SK-N-SH (cell line): ENCODE results near the gene CUBN. TPM values are rescaled to one million over a fixed set of nuclear protein-coding genes. Genes with fewer than 3 reads are reported as not detected.

Experiments used
- CTCF ChIA-PET: fragments of 300-600, 350-600 bp; formaldehyde crosslinking; extraction: SDS; loops from one replicate; lab custom pipeline; 2021; lab: Yijun Ruan, JAX
- POLR2A ChIA-PET: fragments of 350-600 bp; sonication (Branson Sonifier 250); formaldehyde crosslinking; extraction: SDS; loops from one replicate; lab custom pipeline; 2020; ENCODE audit warnings: antibody characterized with exemption, inconsistent platforms; lab: Yijun Ruan, JAX
- DNase-seq: peaks from one replicate; pipeline ENCODE4 v3.0.0; 2012
- H2AFZ ChIP-seq: fragments of 200-600 bp; sonication (generic); 2 replicates; pipeline ENCODE4 v1.8.1; 2016; ENCODE audit warnings: antibody characterized with exemption, mild to moderate bottlenecking, low read depth
- H3F3A ChIP-seq: fragments of 200-600 bp; sonication (generic); replicated peaks from 2 replicates; pipeline ENCODE3; 2016; ENCODE audit warnings: antibody characterized with exemption, mild to moderate bottlenecking; ENCODE audit not compliant: insufficient read depth
- H3K27ac ChIP-seq, 2 experiments: fragments of 200-500 bp in 1 of 2; fragments of 200-600 bp in 1 of 2; sonication (Bioruptor generic) in 1 of 2; sonication (generic), shearing (Covaris generic) in 1 of 2; 2 replicates each; pipeline versions ENCODE4 v1.5.1 to v1.6.1; 2014 to 2016; ENCODE audit warnings: low read depth in 2 of 2, inconsistent platforms in 1 of 2, low read length in 1 of 2, mild to moderate bottlenecking in 1 of 2, mixed read lengths in 1 of 2
- H3K27me3 ChIP-seq: fragments of 200-600 bp; sonication (generic), shearing (Covaris generic); 2 replicates; pipeline ENCODE4 v1.6.1; 2016; ENCODE audit warnings: mixed run types; ENCODE audit not compliant: insufficient read depth
- H3K36me3 ChIP-seq, 2 experiments: fragments of 200-500 bp in 1 of 2; fragments of 200-600 bp in 1 of 2; sonication (Bioruptor generic) in 1 of 2; sonication (generic) in 1 of 2; replicated peaks in 1 of 2; 2 replicates each; pipeline versions ENCODE3 to v1.5.1; 2014 to 2016; ENCODE audit warnings: low read length in 1 of 2, mild to moderate bottlenecking in 1 of 2; ENCODE audit not compliant: insufficient read depth in 2 of 2, control insufficient read depth in 1 of 2
- H3K4me1 ChIP-seq, 2 experiments: fragments of 200-500 bp in 1 of 2; fragments of 200-600 bp in 1 of 2; sonication (Bioruptor generic) in 1 of 2; sonication (generic), shearing (Covaris generic) in 1 of 2; 2 replicates each; pipeline versions ENCODE4 v1.5.1 to v1.6.1; 2014 to 2016; ENCODE audit warnings: low read depth in 1 of 2, low read length in 1 of 2, mixed run types in 1 of 2; ENCODE audit not compliant: insufficient read depth in 2 of 2, control insufficient read depth in 1 of 2
- H3K4me2 ChIP-seq: fragments of 200-600 bp; sonication (generic), shearing (Covaris generic); 2 replicates; pipeline ENCODE4 v1.6.1; 2017; ENCODE audit warnings: mixed run types
- H3K4me3 ChIP-seq, 2 experiments: fragments of 200-500 bp in 1 of 2; fragments of 200-600 bp in 1 of 2; sonication (Bioruptor generic) in 1 of 2; sonication (generic), shearing (Covaris generic) in 1 of 2; 2 replicates each; pipeline versions ENCODE4 v1.5.1 to v1.8.1; 2014 to 2016; ENCODE audit warnings: low read depth in 2 of 2, inconsistent platforms in 1 of 2, low read length in 1 of 2, mild to moderate bottlenecking in 1 of 2, mixed read lengths in 1 of 2, moderate library complexity in 1 of 2
- H3K79me2 ChIP-seq: fragments of 200-600 bp; sonication (generic); 2 replicates; pipeline ENCODE4 v1.8.1; 2017; ENCODE audit warnings: mild to moderate bottlenecking; ENCODE audit not compliant: insufficient read depth
- H3K9ac ChIP-seq: fragments of 200-600 bp; sonication (generic); 2 replicates; pipeline ENCODE4 v1.6.1; 2017; ENCODE audit warnings: mixed run types
- H3K9me2 ChIP-seq: fragments of 200-600 bp; sonication (generic); 2 replicates; pipeline ENCODE4 v1.6.1; 2017; ENCODE audit warnings: mixed run types
- H3K9me3 ChIP-seq: fragments of 200-600 bp; sonication (generic); 2 replicates; pipeline ENCODE4 v1.6.1; 2017; ENCODE audit warnings: mixed run types, mild to moderate bottlenecking, moderate library complexity
- H4K20me1 ChIP-seq: fragments of 200-600 bp; sonication (generic); 2 replicates; pipeline ENCODE4 v1.6.1; 2017; ENCODE audit warnings: mild to moderate bottlenecking, mixed run types; ENCODE audit not compliant: insufficient read depth
- CTCF ChIP-seq: fragments of 200-600 bp; sonication (generic); IDR thresholded peaks from 2 replicates; pipeline ENCODE4 v1.6.1; 2017; ENCODE audit warnings: antibody characterized with exemption, mild to moderate bottlenecking, moderate library complexity
- ELF1 ChIP-seq: IDR thresholded peaks from 2 replicates; pipeline ENCODE4 v1.4.0; 2012
- EP300 ChIP-seq, 2 experiments: IDR thresholded peaks; 2 replicates each; pipeline versions ENCODE4 v1.4.0 to v1.6.1; 2012; ENCODE audit warnings: borderline replicate concordance in 1 of 2, low read depth in 1 of 2, low read length in 1 of 2
- FOXJ3 ChIP-seq: sonication (generic); formaldehyde crosslinking; IDR thresholded peaks from 2 replicates; pipeline ENCODE4 v1.5.1; 2020; ENCODE audit warnings: mild to moderate bottlenecking, missing genetic modification reagents
- GABPA ChIP-seq: IDR thresholded peaks from 2 replicates; pipeline ENCODE4 v1.4.0; 2012; ENCODE audit warnings: low read depth, mild to moderate bottlenecking
- GATA2 ChIP-seq: sonication (generic); formaldehyde crosslinking; IDR thresholded peaks from 2 replicates; pipeline ENCODE4 v1.5.0; 2020; ENCODE audit warnings: mild to moderate bottlenecking, missing genetic modification reagents
- IRF3 ChIP-seq: fragments of 150-350 bp; IDR thresholded peaks from 2 replicates; pipeline ENCODE4 v1.6.1; 2016; ENCODE audit warnings: mild to moderate bottlenecking, low read depth, low read length
- MEF2A ChIP-seq: IDR thresholded peaks from 2 replicates; pipeline ENCODE4 v1.4.0; 2012; ENCODE audit warnings: low read depth, borderline replicate concordance
- NRF1 ChIP-seq: IDR thresholded peaks from 2 replicates; pipeline ENCODE4 v1.6.1; 2012; ENCODE audit warnings: low read depth, mild to moderate bottlenecking, low read length
- PBX3 ChIP-seq: IDR thresholded peaks from 2 replicates; pipeline ENCODE4; 2012
- RAD21 ChIP-seq: IDR thresholded peaks from 2 replicates; pipeline ENCODE4 v1.6.1; 2012; ENCODE audit warnings: mild to moderate bottlenecking, low read length
- SMC3 ChIP-seq: IDR thresholded peaks from 2 replicates; pipeline ENCODE4 v1.6.1; 2012; ENCODE audit warnings: low read depth, low read length, improper control_type of control experiment
- TAF1 ChIP-seq: IDR thresholded peaks from 2 replicates; pipeline ENCODE4 v1.6.1; 2012; ENCODE audit warnings: low read depth, mild to moderate bottlenecking, low read length, moderate library complexity, borderline replicate concordance
- TEAD4 ChIP-seq: IDR thresholded peaks from 2 replicates; pipeline ENCODE4 v1.4.0; 2012; ENCODE audit warnings: mild to moderate bottlenecking, borderline replicate concordance; ENCODE audit not compliant: insufficient read depth
- USF2 ChIP-seq: fragments of 150-350 bp; IDR thresholded peaks from 2 replicates; pipeline ENCODE4 v1.6.1; 2017; ENCODE audit warnings: antibody characterized with exemption, low read length, low read depth, borderline replicate concordance
- YY1 ChIP-seq: IDR thresholded peaks from 2 replicates; pipeline ENCODE4 v1.4.0; 2012; ENCODE audit warnings: low read depth, mild to moderate bottlenecking
- ZBTB33 ChIP-seq: IDR thresholded peaks from 2 replicates; pipeline ENCODE4 v1.4.0; 2012; ENCODE audit warnings: low read depth, borderline replicate concordance
- WGBS: methylation state at CpG from one replicate; pipeline ENCODE4 v1.1.6; 2017; ENCODE audit warnings: low lambda C conversion rate; 5-methylcytosine and 5-hydroxymethylcytosine counted together
- polyA plus RNA-seq, 3 experiments: library from polyadenylated mRNA; depleted of rRNA; stranded (reverse); fragments of >200 nt; gene quantifications; 2 replicates each; pipeline ENCODE4 v1.2.3, GENCODE V29; 2012

Gene CUBN
- polyA plus RNA-seq, 1 of the 3 experiments (the other 2 are of a cell fraction), result 2.4 TPM

GRCh38 chr10:16788778-16789177 lies 340.8 kb downstream of the CUBN start:
- Histone ChIP-seq H3K9ac (no peak overlapping the region), H4K20me1 (no peaks in the 10 kb centered on the region; the same call in 1 of the 2 replicates), H3K36me3 (peaks cover 0 to 8% of the 10 kb centered on the region in 2 experiments), H3K4me1 (no peaks in the 10 kb centered on the region), H3K27me3 (no peaks in the 10 kb centered on the region), H3K9me3 (no peaks in the 10 kb centered on the region), H2AFZ (no peak overlapping the region), H3K4me3 (no peak overlapping the region), H3K79me2 (peaks cover 45% of the 10 kb centered on the region; the same call in 1 of the 2 replicates), H3K9me2 (no peaks in the 10 kb centered on the region), H3F3A (no peaks in the 10 kb centered on the region), H3K4me2 (no peak overlapping the region), H3K27ac (no peak overlapping the region)
- ChIA-PET CTCF (interaction anchor here (1.9 kb wide), 1 partner anchor 886 kb away, joined by 4 read pairs; no protein-coding TSS in a partner anchor), POLR2A (no interaction called here)
- 80% methylated on average over 3 of the region's 3 CpGs for WGBS
- no peak for DNase-seq
- no peak for TF ChIP-seq PBX3
- no peak for TF ChIP-seq CTCF
- no peak for TF ChIP-seq TEAD4
- TF ChIP-seq USF2, result no peak
- no peak for TF ChIP-seq ZBTB33
- no peak for TF ChIP-seq IRF3
- TF ChIP-seq FOXJ3, result no peak
- no peak for TF ChIP-seq NRF1
- no peak for TF ChIP-seq RAD21
- no peak for TF ChIP-seq SMC3
- TF ChIP-seq MEF2A, result no peak
- TF ChIP-seq GABPA, result no peak
- TF ChIP-seq GATA2 (CRISPR knock-in tag), result no peak
- TF ChIP-seq EP300 (IDR thresholded peaks at IDR 0.05; ENCODE audit: borderline replicate concordance in 1 of 2, low read depth in 1 of 2, low read length in 1 of 2), result no peak
- TF ChIP-seq TAF1, result no peak
- TF ChIP-seq YY1, result no peak
- TF ChIP-seq ELF1, result no peak
